Spleen (tissue), 7 donors: ENCODE measurements around the gene ACOT2.
"Not testable (repeated sequence)": the region's sequence is repeated elsewhere in the genome, so short reads cannot be mapped to it uniquely, and the experiment has no call there.

ENCODE experiments used
- POLR2A ChIP-seq, 3 donors: fragments of 450-650 bp; IDR thresholded peaks; one replicate each; pipeline ENCODE4 v1.5.1; 2017; ENCODE audit warnings: antibody characterized with exemption in 3 of 3, mild to moderate bottlenecking in 1 of 3
- POLR2AphosphoS5 ChIP-seq, 3 donors: sonication (generic); formaldehyde crosslinking; IDR thresholded peaks; one replicate each; pipeline ENCODE4 v1.5.1; 2017; ENCODE audit warnings: antibody characterized with exemption in 3 of 3
- TF ChIP-seq, protein P1 (sequence below), 11 experiments: fragments of 200-600 bp in 7 of 11; fragments of 450-650 bp in 4 of 11; sonication (generic) in 4 of 11; IDR thresholded peaks in 8 of 11; conservative IDR thresholded peaks in 3 of 11; 1 replicate in 7 of 11; 2 replicates in 4 of 11; pipeline versions ENCODE4 v1.4.0 to v1.8.0; 2016 to 2021; ENCODE audit warnings: antibody characterized with exemption in 11 of 11, inconsistent platforms in 4 of 11, mild to moderate bottlenecking in 1 of 11
- donor health status: DM: no; HTN: no; CAD: no; lungs with moderate emphysema.
- donor health status: DM: no; HTN: no; CAD: no.
- donor health status: DM: no; HTN: no; CAD: no.

GRCh38 chr14:73529356-73529755, 39.7 kb upstream of the ACOT2 start:
- TF ChIP-seq, protein P1, sequence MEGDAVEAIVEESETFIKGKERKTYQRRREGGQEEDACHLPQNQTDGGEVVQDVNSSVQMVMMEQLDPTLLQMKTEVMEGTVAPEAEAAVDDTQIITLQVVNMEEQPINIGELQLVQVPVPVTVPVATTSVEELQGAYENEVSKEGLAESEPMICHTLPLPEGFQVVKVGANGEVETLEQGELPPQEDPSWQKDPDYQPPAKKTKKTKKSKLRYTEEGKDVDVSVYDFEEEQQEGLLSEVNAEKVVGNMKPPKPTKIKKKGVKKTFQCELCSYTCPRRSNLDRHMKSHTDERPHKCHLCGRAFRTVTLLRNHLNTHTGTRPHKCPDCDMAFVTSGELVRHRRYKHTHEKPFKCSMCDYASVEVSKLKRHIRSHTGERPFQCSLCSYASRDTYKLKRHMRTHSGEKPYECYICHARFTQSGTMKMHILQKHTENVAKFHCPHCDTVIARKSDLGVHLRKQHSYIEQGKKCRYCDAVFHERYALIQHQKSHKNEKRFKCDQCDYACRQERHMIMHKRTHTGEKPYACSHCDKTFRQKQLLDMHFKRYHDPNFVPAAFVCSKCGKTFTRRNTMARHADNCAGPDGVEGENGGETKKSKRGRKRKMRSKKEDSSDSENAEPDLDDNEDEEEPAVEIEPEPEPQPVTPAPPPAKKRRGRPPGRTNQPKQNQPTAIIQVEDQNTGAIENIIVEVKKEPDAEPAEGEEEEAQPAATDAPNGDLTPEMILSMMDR (IDR thresholded peaks at IDR 0.05 in 8 of 11, conservative IDR thresholded peaks at IDR 0.05 in 3 of 11): not testable (repeated sequence)
- TF ChIP-seq POLR2AphosphoS5, POLR2A (IDR thresholded peaks at IDR 0.05): not testable (repeated sequence)
